ENCODE data around the gene CDYL2. TPM values are rescaled to one million over a fixed set of nuclear protein-coding genes. Genes with fewer than 3 reads are reported as not detected.

The CDYL2 gene
- total and polyA plus RNA-seq, 5 donors from 2014 or later = 1.2 to 37.6 (median 1.6) TPM

- Mint-ChIP-seq H3K27ac (peak overlapping the region in 1 of 3 donors; percentile 36), H3K27me3 (no peaks in the 10 kb centered on the region), H3K9me3 (peaks cover 0 to 3% (median 0%) of the 10 kb centered on the region in 7 donors), H3K4me1 (peaks cover 5 to 21% (median 16%) of the 10 kb centered on the region in 4 donors), H3K36me3 (peaks cover 35% of the 10 kb centered on the region), H3K4me3 (peak overlapping the region in 1 of 4 donors; percentile 32)
- no peaks in the 10 kb centered on the region for H3K4me1 ChIP-seq (ENCODE audit: control insufficient read depth, insufficient read depth, low read length, poor library complexity, severe bottlenecking)
- H3K4me3 ChIP-seq (ENCODE audit: low read depth, low read length) = no peak overlapping the region
- DNase-seq = peak in 1 of 3 donors; percentile 13
- ATAC-seq (ENCODE audit: low read depth in 2 of 2) = peak; percentile 20 to 25
- H3K9me3 ChIP-seq (ENCODE audit: control insufficient read depth in 2 of 2, low read length in 2 of 2) = no peaks in the 10 kb centered on the region
- no peaks in the 10 kb centered on the region for H3K36me3 ChIP-seq (ENCODE audit: control insufficient read depth, insufficient read depth, low read length)
- peak overlapping the region; percentile 2 for H3K27ac ChIP-seq (ENCODE audit: insufficient read depth, low read length, poor library complexity, severe bottlenecking)
- H3K27me3 ChIP-seq (ENCODE audit: control insufficient read depth, insufficient read depth, low read length) = no peaks in the 10 kb centered on the region
These were observed 134.1 kb downstream of the CDYL2 start for GRCh38 chr16:80670170-80670865.

DNA sequence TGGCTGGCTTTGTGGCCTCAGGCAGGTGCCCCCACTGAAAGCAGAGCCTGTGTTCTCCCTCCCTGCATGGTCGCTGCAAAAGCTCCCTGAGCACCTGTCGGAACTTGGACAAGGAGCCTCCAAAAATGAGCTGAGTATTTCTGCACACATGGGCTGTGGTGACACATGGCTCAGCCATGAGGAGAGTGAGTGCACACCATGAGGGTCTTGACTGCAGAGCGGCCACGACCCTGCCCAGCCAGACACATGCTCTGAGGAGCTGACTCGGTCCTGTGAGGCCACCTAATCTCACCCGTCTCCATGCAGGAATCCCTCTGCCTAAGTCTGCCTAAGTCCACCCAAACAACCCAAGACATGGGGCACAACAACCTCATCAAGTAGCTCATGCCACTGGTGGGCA is 134.7 kb downstream of the CDYL2 start:
- no peak overlapping the region for H3K4me3 ChIP-seq (ENCODE audit: low read depth, low read length)
- no peaks in the 10 kb centered on the region for H3K4me1 ChIP-seq (ENCODE audit: control insufficient read depth, insufficient read depth, low read length, poor library complexity, severe bottlenecking)
- Mint-ChIP-seq H3K27me3 (no peaks in the 10 kb centered on the region), H3K36me3 (peaks cover 32% of the 10 kb centered on the region), H3K9me3 (peaks cover 0 to 3% (median 0%) of the 10 kb centered on the region in 7 donors), H3K4me1 (peaks cover 2 to 21% (median 16%) of the 10 kb centered on the region in 4 donors), H3K27ac (no peak overlapping the region), H3K4me3 (peak overlapping the region in 1 of 4 donors; percentile 32)
- DNase-seq (no peak), ATAC-seq (ENCODE audit: low read depth in 2 of 2) (no peak)
- H3K36me3 ChIP-seq (ENCODE audit: control insufficient read depth, insufficient read depth, low read length) = no peaks in the 10 kb centered on the region
- H3K9me3 ChIP-seq (ENCODE audit: control insufficient read depth in 2 of 2, low read length in 2 of 2) = no peaks in the 10 kb centered on the region
- no peak overlapping the region for H3K27ac ChIP-seq (ENCODE audit: insufficient read depth, low read length, poor library complexity, severe bottlenecking)
- no peaks in the 10 kb centered on the region for H3K27me3 ChIP-seq (ENCODE audit: control insufficient read depth, insufficient read depth, low read length)

DNA sequence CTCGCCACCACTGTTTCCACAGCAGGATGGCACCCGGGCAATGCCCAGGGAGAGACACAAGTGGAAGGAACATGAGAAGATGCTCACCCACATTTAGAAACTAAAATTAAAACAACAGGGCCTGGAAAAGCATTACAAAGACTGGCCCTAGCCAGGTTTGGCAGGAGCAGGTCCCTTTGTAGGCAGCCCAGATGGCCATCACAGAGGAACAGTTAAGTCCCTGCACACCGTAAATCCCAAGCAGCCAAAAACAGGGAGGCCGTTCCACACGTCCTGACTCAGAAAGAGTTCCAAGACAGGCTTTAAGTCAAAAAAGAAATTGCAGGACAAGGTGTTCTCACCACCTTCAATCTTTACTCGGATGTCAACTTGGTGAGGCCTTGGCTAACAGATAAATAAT is 136.5 kb downstream of the CDYL2 start:
- H3K27ac Mint-ChIP-seq = peak overlapping the region in 1 of 3 donors; percentile 57
- H3K4me3 ChIP-seq (ENCODE audit: low read depth, low read length) = no peak overlapping the region
- H3K27me3 Mint-ChIP-seq = no peaks in the 10 kb centered on the region
- DNase-seq (no peak), ATAC-seq (ENCODE audit: low read depth in 2 of 2) (no peak)
- H3K27ac ChIP-seq (ENCODE audit: insufficient read depth, low read length, poor library complexity, severe bottlenecking) = no peak overlapping the region
- no peak overlapping the region for H3K4me3 Mint-ChIP-seq
- H3K27me3 ChIP-seq (ENCODE audit: control insufficient read depth, insufficient read depth, low read length) = no peaks in the 10 kb centered on the region
- peaks cover 0 to 19% (median 16%) of the 10 kb centered on the region in 4 donors for H3K4me1 Mint-ChIP-seq
- peaks cover 26% of the 10 kb centered on the region for H3K36me3 Mint-ChIP-seq
- H3K9me3 Mint-ChIP-seq = peaks cover 0 to 3% (median 0%) of the 10 kb centered on the region in 7 donors
- H3K36me3 ChIP-seq (ENCODE audit: control insufficient read depth, insufficient read depth, low read length) = no peaks in the 10 kb centered on the region
- H3K4me1 ChIP-seq (ENCODE audit: control insufficient read depth, insufficient read depth, low read length, poor library complexity, severe bottlenecking) = no peaks in the 10 kb centered on the region
- H3K9me3 ChIP-seq (ENCODE audit: control insufficient read depth in 2 of 2, low read length in 2 of 2) = no peaks in the 10 kb centered on the region

DNA sequence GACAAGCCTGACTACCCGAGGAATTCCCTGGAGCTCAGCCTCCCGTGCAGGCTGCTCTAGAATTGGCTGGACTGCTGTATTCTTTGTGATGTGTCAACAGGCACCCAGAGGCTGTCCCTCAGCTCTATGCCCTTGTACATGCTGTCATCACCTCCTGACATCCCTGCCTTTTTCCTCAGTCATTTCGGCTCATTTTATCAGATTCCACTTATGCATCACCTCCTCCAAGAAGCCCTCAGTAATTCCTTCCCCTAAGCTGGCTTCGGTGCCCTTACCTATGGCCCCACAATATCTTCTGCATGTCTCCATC is 137.2 kb downstream of the CDYL2 start:
- Histone ChIP-seq H3K4me1 (ENCODE audit: control insufficient read depth, insufficient read depth, low read length, poor library complexity, severe bottlenecking) (no peaks in the 10 kb centered on the region), H3K27ac (ENCODE audit: insufficient read depth, low read length, poor library complexity, severe bottlenecking) (no peak overlapping the region), H3K4me3 (ENCODE audit: low read depth, low read length) (no peak overlapping the region), H3K9me3 (ENCODE audit: control insufficient read depth in 2 of 2, low read length in 2 of 2) (no peaks in the 10 kb centered on the region), H3K36me3 (ENCODE audit: control insufficient read depth, insufficient read depth, low read length) (no peaks in the 10 kb centered on the region), H3K27me3 (ENCODE audit: control insufficient read depth, insufficient read depth, low read length) (no peaks in the 10 kb centered on the region)
- ATAC-seq (ENCODE audit: low read depth in 2 of 2) (no peak), DNase-seq (no peak)
- no peak overlapping the region for H3K4me3 Mint-ChIP-seq
- no peak overlapping the region for H3K27ac Mint-ChIP-seq
- H3K36me3 Mint-ChIP-seq = peaks cover 26% of the 10 kb centered on the region
- H3K9me3 Mint-ChIP-seq = peaks cover 0 to 3% (median 0%) of the 10 kb centered on the region in 7 donors
- no peaks in the 10 kb centered on the region for H3K27me3 Mint-ChIP-seq
- peaks cover 0 to 19% (median 14%) of the 10 kb centered on the region in 4 donors for H3K4me1 Mint-ChIP-seq

DNA sequence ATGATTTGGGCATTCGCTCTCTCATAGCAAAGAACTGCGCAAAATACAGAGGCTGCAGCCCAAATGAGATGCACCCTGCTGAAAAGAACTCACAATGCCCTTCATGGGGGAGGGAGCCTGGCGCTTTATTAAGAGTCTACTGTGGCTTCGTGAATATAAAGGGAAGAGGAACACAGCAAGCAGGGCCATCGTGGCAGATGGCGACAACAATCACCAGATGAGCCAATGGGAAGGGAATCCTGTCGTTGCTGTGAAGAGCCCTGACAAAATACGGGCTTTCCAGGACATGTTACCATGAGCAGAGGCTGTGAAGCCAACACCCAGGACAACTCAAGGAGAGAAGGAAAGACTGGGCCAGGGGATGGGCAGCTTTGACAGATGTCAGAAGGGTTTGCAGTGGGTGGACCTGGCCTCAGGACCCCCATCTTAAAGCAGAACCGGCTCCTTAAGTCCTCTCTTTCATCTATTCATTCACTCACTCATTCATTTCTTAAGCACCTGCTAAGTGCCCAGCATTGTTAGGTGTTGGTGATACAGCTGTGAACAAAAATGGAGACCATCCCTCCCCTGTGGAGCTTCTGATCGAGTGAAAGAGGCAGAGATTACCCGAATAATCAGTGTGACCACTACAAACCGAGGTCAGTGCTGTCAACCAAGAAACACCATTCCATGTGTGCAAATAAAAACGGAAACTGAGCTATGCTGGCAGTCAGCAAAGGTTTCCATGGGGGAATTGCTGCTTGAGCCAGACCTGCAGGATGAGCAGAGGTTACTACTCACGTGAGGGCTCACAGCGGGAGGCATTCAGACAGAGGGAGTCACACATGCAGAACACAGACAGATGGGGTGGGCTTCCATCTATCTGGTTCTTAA is 137.8 kb downstream of the CDYL2 start:
- Histone ChIP-seq H3K4me1 (ENCODE audit: control insufficient read depth, insufficient read depth, low read length, poor library complexity, severe bottlenecking) (no peaks in the 10 kb centered on the region), H3K27ac (ENCODE audit: insufficient read depth, low read length, poor library complexity, severe bottlenecking) (no peak overlapping the region), H3K27me3 (ENCODE audit: control insufficient read depth, insufficient read depth, low read length) (no peaks in the 10 kb centered on the region), H3K36me3 (ENCODE audit: control insufficient read depth, insufficient read depth, low read length) (no peaks in the 10 kb centered on the region), H3K9me3 (ENCODE audit: control insufficient read depth in 2 of 2, low read length in 2 of 2) (no peaks in the 10 kb centered on the region), H3K4me3 (ENCODE audit: low read depth, low read length) (no peak overlapping the region)
- DNase-seq (no peak), ATAC-seq (ENCODE audit: low read depth in 2 of 2) (no peak)
- Mint-ChIP-seq H3K27ac (no peak overlapping the region), H3K4me1 (peaks cover 0 to 18% (median 13%) of the 10 kb centered on the region in 4 donors), H3K27me3 (no peaks in the 10 kb centered on the region), H3K4me3 (no peak overlapping the region), H3K36me3 (peaks cover 24% of the 10 kb centered on the region), H3K9me3 (peaks cover 0 to 4% (median 0%) of the 10 kb centered on the region in 7 donors)

DNA sequence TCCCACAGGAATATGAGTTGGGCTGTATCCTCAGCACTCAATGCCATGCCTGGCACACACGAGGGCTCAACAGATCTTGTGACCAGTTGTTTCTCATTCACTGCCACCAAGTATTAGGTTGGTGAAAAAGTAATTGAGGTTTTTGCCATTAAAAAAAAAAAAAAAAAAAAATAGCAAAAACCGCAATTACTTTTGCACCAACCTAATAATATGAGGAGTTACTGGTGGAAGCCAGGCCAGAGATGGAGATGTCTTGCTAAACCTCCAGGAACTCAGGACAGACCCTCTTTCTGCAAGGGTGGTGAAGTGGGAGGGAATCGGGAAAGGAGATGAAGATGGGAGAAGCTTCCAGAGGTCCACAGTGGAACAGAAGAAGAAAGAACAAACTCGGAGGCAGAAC is 139.0 kb downstream of the CDYL2 start:
- Mint-ChIP-seq H3K36me3 (peaks cover 26% of the 10 kb centered on the region), H3K4me3 (no peak overlapping the region), H3K4me1 (peaks cover 4 to 19% (median 13%) of the 10 kb centered on the region in 4 donors), H3K27me3 (no peaks in the 10 kb centered on the region), H3K27ac (peak overlapping the region in 1 of 3 donors; percentile 22), H3K9me3 (peaks cover 0 to 4% (median 3%) of the 10 kb centered on the region in 7 donors)
- Histone ChIP-seq H3K4me3 (ENCODE audit: low read depth, low read length) (no peak overlapping the region), H3K9me3 (ENCODE audit: control insufficient read depth in 2 of 2, low read length in 2 of 2) (no peaks in the 10 kb centered on the region), H3K4me1 (ENCODE audit: control insufficient read depth, insufficient read depth, low read length, poor library complexity, severe bottlenecking) (no peaks in the 10 kb centered on the region), H3K27me3 (ENCODE audit: control insufficient read depth, insufficient read depth, low read length) (no peaks in the 10 kb centered on the region), H3K36me3 (ENCODE audit: control insufficient read depth, insufficient read depth, low read length) (no peaks in the 10 kb centered on the region), H3K27ac (ENCODE audit: insufficient read depth, low read length, poor library complexity, severe bottlenecking) (no peak overlapping the region)
- ATAC-seq (ENCODE audit: low read depth in 2 of 2) (no peak), DNase-seq (no peak)

GRCh38 chr16:80664786-80665185 is 139.6 kb downstream of the CDYL2 start:
- Histone ChIP-seq H3K4me3 (ENCODE audit: low read depth, low read length) (no peak overlapping the region), H3K36me3 (ENCODE audit: control insufficient read depth, insufficient read depth, low read length) (no peaks in the 10 kb centered on the region), H3K4me1 (ENCODE audit: control insufficient read depth, insufficient read depth, low read length, poor library complexity, severe bottlenecking) (no peaks in the 10 kb centered on the region), H3K27me3 (ENCODE audit: control insufficient read depth, insufficient read depth, low read length) (no peaks in the 10 kb centered on the region), H3K27ac (ENCODE audit: insufficient read depth, low read length, poor library complexity, severe bottlenecking) (no peak overlapping the region), H3K9me3 (ENCODE audit: control insufficient read depth in 2 of 2, low read length in 2 of 2) (peaks cover 0 to 5% of the 10 kb centered on the region in 2 experiments)
- ATAC-seq (ENCODE audit: low read depth in 2 of 2) = no peak
- Mint-ChIP-seq H3K9me3 (peaks cover 0 to 10% (median 4%) of the 10 kb centered on the region in 7 donors), H3K4me1 (peaks cover 5 to 18% (median 11%) of the 10 kb centered on the region in 4 donors), H3K36me3 (peaks cover 30% of the 10 kb centered on the region), H3K27ac (peak overlapping the region in 1 of 3 donors; percentile 22), H3K4me3 (no peak overlapping the region), H3K27me3 (no peaks in the 10 kb centered on the region)
- DNase-seq = no peak

All from CD4-positive, CD25-positive, alpha-beta regulatory T cell (primary cell).